B cell (primary cell): ENCODE measurements around the gene ZDHHC18. TPM values are rescaled to one million over a fixed set of nuclear protein-coding genes. Genes with fewer than 3 reads are reported as not detected.

Source experiments
- ATAC-seq: fragments of 200-7000 bp; cut with Tn5 transposase; one replicate; pipeline ENCODE4 v1.10.0; 2021; ENCODE audit warnings: low read depth, mild to moderate bottlenecking, moderate number of reproducible peaks, moderate library complexity
- CTCF ChIA-PET: fragments of 350-600 bp; sonication (Branson Sonifier 250); formaldehyde crosslinking; loops from one replicate; lab custom pipeline; 2021; ENCODE audit warnings: antibody characterized with exemption, inconsistent platforms; lab: Charles Lee
- POLR2A ChIA-PET: fragments of 350-600 bp; sonication (Branson Sonifier 250); formaldehyde crosslinking; loops from one replicate; lab custom pipeline; 2021; ENCODE audit warnings: antibody characterized with exemption; lab: Charles Lee
- DNase-seq: peaks from one replicate; pipeline ENCODE4 v3.0.0; 2013
- H2AFZ ChIP-seq: 2 replicates; pipeline ENCODE4 v1.6.1; 2012; ENCODE audit warnings: mild to moderate bottlenecking, low read depth, low read length; ENCODE audit not compliant: insufficient read depth, poor library complexity, severe bottlenecking
- H3K27ac ChIP-seq, 2 donors: 1 replicate in 1 of 2; 2 replicates in 1 of 2; pipeline ENCODE4 v1.5.1; 2012 to 2013; ENCODE audit warnings: low read length in 2 of 2, mild to moderate bottlenecking in 2 of 2, moderate library complexity in 1 of 2
- H3K27me3 ChIP-seq, 4 experiments: fragments of 200-600 bp in 1 of 4; sonication (generic) in 1 of 4; replicated peaks in 1 of 4; 1 replicate in 2 of 4; 2 replicates in 2 of 4; pipeline versions ENCODE4 v1.6.1 to v1.7.0; 2013 to 2016; ENCODE audit warnings: low read length in 3 of 4, mild to moderate bottlenecking in 2 of 4, mixed read lengths in 1 of 4, moderate library complexity in 1 of 4; ENCODE audit not compliant: insufficient read depth in 4 of 4, control insufficient read depth in 3 of 4; ENCODE audit errors: control extremely low read depth in 1 of 4
- H3K36me3 ChIP-seq, 2 experiments: replicated peaks in 1 of 2; 1 replicate in 1 of 2; 2 replicates in 1 of 2; pipeline versions ENCODE4 v1.6.1 to v1.7.1; 2013; ENCODE audit warnings: low read length in 1 of 2; ENCODE audit not compliant: insufficient read depth in 2 of 2, control insufficient read depth in 1 of 2; ENCODE audit errors: control extremely low read depth in 1 of 2, extremely low read depth in 1 of 2
- H3K4me1 ChIP-seq, 2 donors: fragments of 200-600 bp in 1 of 2; sonication (generic) in 1 of 2; 1 replicate in 1 of 2; 2 replicates in 1 of 2; pipeline versions ENCODE4 v1.5.1 to v1.6.1; 2013 to 2017; ENCODE audit warnings: low read length in 2 of 2; ENCODE audit not compliant: control insufficient read depth in 2 of 2, insufficient read depth in 2 of 2
- H3K4me2 ChIP-seq: replicated peaks from 2 replicates; pipeline ENCODE3; 2012; ENCODE audit warnings: mild to moderate bottlenecking, low read depth, low read length; ENCODE audit not compliant: poor library complexity, severe bottlenecking
- H3K4me3 ChIP-seq, 5 experiments: fragments of 200-600 bp in 1 of 5; sonication (generic) in 1 of 5; 1 replicate in 3 of 5; 2 replicates in 2 of 5; pipeline versions ENCODE4 v1.5.1 to v1.7.0; 2011 to 2016; ENCODE audit warnings: low read length in 4 of 5, mild to moderate bottlenecking in 4 of 5, low read depth in 2 of 5, control low read depth in 1 of 5, moderate library complexity in 1 of 5; ENCODE audit not compliant: insufficient read depth in 1 of 5; ENCODE audit errors: control extremely low read depth in 1 of 5, extremely low read depth in 1 of 5
- H3K79me2 ChIP-seq: fragments of 200-600 bp; sonication (generic); one replicate; pipeline ENCODE4 v1.6.0; 2016; ENCODE audit warnings: low read length; ENCODE audit not compliant: control insufficient read depth, insufficient read depth
- H3K9ac ChIP-seq: fragments of 200-600 bp; sonication (generic); 2 replicates; pipeline ENCODE4 v1.6.1; 2017; ENCODE audit warnings: mild to moderate bottlenecking, low read length, moderate library complexity
- H3K9me3 ChIP-seq, 3 donors: one replicate each; pipeline versions ENCODE4 v1.6.1 to v1.7.1; 2013; ENCODE audit warnings: low read length in 2 of 3; ENCODE audit not compliant: control insufficient read depth in 2 of 3, insufficient read depth in 1 of 3; ENCODE audit errors: control extremely low read depth in 1 of 3
- H4K20me1 ChIP-seq: 2 replicates; pipeline ENCODE4 v1.6.0; 2012; ENCODE audit warnings: mild to moderate bottlenecking, low read length; ENCODE audit not compliant: insufficient read depth, control insufficient read depth, poor library complexity, severe bottlenecking
- H3K27ac Mint-ChIP-seq: one replicate; pipeline ENCODE4 v1.8.0; 2021; ENCODE audit warnings: mixed read lengths
- H3K27me3 Mint-ChIP-seq: one replicate; pipeline ENCODE4 v1.8.0; 2021; ENCODE audit warnings: mixed read lengths
- H3K4me1 Mint-ChIP-seq: one replicate; pipeline ENCODE4 v1.8.0; 2021; ENCODE audit warnings: mixed read lengths
- H3K4me3 Mint-ChIP-seq: one replicate; pipeline ENCODE4 v1.8.0; 2021; ENCODE audit warnings: mixed read lengths
- H3K9me3 Mint-ChIP-seq: one replicate; pipeline ENCODE4 v1.8.0; 2022; ENCODE audit warnings: mixed read lengths; ENCODE audit not compliant: insufficient read depth
- EZH2 ChIP-seq: IDR thresholded peaks from 2 replicates; pipeline ENCODE4 v1.6.1; 2012; ENCODE audit warnings: borderline replicate concordance, low read depth, mild to moderate bottlenecking, moderate library complexity, low read length; ENCODE audit not compliant: insufficient read depth, poor library complexity, severe bottlenecking
- WGBS: methylation state at CpG from one replicate; pipeline ENCODE4 v1.1.5; 2013; ENCODE audit warnings: missing lambda C conversion rate; ENCODE audit not compliant: insufficient coverage; 5-methylcytosine and 5-hydroxymethylcytosine counted together
- intact Hi-C: fragments of 100-400 bp; cut with micrococcal nuclease; formaldehyde crosslinking; loops from one replicate; pipeline ENCODE4 v1.10.0; 2022
- polyA plus RNA-seq: library from polyadenylated mRNA; depleted of rRNA; stranded (reverse); fragments of >200 nt; gene quantifications from 2 replicates; pipeline ENCODE4 v1.2.3, GENCODE V29; 2012
- total RNA-seq, 2 donors: library from RNA; stranded (reverse); fragments of 120-200 nt in 1 of 2; gene quantifications; 1 replicate in 1 of 2; 2 replicates in 1 of 2; pipeline versions ENCODE4 v1.2.3 to v1.2.4, GENCODE V29; 2013 to 2022
- TF ChIP-seq, protein P1 (sequence below): fragments of 200-600 bp; IDR thresholded peaks from one replicate; pipeline ENCODE4 v1.8.0; 2022; ENCODE audit warnings: antibody characterized with exemption, mild to moderate bottlenecking

Gene ZDHHC18
- total and polyA plus RNA-seq, 2 donors (not counting 1 experiment from before 2014, with no cell fraction given), result 25.8 to 30.8 TPM

DNA sequence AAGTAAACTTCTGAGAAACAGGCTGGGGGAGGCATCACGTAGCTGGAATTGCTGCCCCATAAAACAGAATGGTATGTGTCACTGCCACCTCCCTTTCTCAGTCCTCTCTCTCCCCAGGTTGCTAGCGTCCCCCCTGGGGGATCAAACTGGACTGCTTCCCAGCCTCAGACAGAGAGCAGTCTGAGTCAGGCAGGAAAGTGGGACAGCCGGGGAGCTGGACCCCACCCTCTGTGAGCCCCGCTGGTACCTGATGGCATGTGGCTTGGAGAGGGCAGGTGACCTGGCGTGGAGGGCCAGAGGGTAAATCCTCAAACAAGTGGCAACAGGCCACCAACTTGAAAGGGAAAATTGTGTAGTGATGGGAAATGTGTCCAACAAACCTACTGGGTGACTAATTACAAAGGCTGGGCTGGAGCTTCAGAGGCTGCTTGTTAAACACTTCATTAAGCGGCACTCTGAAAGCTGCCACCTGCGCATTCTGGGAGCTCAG is 35.4 kb downstream of the ZDHHC18 start:
- Histone ChIP-seq H3K27ac (no peak overlapping the region), H3K79me2 (no peaks in the 10 kb centered on the region), H3K4me3 (no peak overlapping the region), H3K9me3 (no peaks in the 10 kb centered on the region), H3K4me1 (peaks cover 9 to 25% of the 10 kb centered on the region in 2 donors), H3K36me3 (no peaks in the 10 kb centered on the region), H3K4me2 (no peak overlapping the region), H4K20me1 (no peaks in the 10 kb centered on the region), H2AFZ (no peak overlapping the region), H3K27me3 (no peaks in the 10 kb centered on the region), H3K9ac (no peak overlapping the region)
- WGBS, result 96% methylated on average over 5 of the region's 7 CpGs
- POLR2A ChIA-PET, result no interaction called here
- H3K27ac Mint-ChIP-seq, result peak overlapping the region; percentile 59
- TF ChIP-seq EZH2, result no peak
- TF ChIP-seq, protein P1, sequence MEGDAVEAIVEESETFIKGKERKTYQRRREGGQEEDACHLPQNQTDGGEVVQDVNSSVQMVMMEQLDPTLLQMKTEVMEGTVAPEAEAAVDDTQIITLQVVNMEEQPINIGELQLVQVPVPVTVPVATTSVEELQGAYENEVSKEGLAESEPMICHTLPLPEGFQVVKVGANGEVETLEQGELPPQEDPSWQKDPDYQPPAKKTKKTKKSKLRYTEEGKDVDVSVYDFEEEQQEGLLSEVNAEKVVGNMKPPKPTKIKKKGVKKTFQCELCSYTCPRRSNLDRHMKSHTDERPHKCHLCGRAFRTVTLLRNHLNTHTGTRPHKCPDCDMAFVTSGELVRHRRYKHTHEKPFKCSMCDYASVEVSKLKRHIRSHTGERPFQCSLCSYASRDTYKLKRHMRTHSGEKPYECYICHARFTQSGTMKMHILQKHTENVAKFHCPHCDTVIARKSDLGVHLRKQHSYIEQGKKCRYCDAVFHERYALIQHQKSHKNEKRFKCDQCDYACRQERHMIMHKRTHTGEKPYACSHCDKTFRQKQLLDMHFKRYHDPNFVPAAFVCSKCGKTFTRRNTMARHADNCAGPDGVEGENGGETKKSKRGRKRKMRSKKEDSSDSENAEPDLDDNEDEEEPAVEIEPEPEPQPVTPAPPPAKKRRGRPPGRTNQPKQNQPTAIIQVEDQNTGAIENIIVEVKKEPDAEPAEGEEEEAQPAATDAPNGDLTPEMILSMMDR, result no peak
- no peak for ATAC-seq
- H3K4me1 Mint-ChIP-seq, result peaks cover 20% of the 10 kb centered on the region
- intact Hi-C loops, result no loop called here
- no peak for DNase-seq
- CTCF ChIA-PET, result interaction anchor here (0.6 kb wide), 1 partner anchor 178 kb away, joined by 3 read pairs; no protein-coding TSS in a partner anchor
- H3K4me3 Mint-ChIP-seq, result no peak overlapping the region
- no peaks in the 10 kb centered on the region for H3K27me3 Mint-ChIP-seq
- H3K9me3 Mint-ChIP-seq, result no peaks in the 10 kb centered on the region
